RWPE2 (cell line): ENCODE measurements around the gene JAK2.

Experiments used
- ATAC-seq: fragments of 200-7000 bp; cut with Tn5 transposase; 3 replicates; pipeline ENCODE4 v1.9.1; 2021; ENCODE audit warnings: low read depth
- DNase-seq: peaks from one replicate; pipeline ENCODE4 v3.0.0-alpha.2; 2020; ENCODE audit warnings: low spot score
- H3K27ac ChIP-seq: fragments of 450-650 bp; 2 replicates; pipeline ENCODE4 v1.5.1; 2017; ENCODE audit warnings: mild to moderate bottlenecking; ENCODE audit not compliant: poor library complexity, severe bottlenecking
- H3K27me3 ChIP-seq: fragments of 250-450 bp; sonication (Bioruptor Pico); 2 replicates; pipeline ENCODE4 v1.5.1; 2021; ENCODE audit warnings: mild to moderate bottlenecking, moderate library complexity; ENCODE audit not compliant: insufficient read depth, poor library complexity, severe bottlenecking
- H3K36me3 ChIP-seq: fragments of 250-450 bp; sonication (Bioruptor Pico); 2 replicates; pipeline ENCODE4 v1.5.1; 2020; ENCODE audit warnings: low read depth, mild to moderate bottlenecking, moderate library complexity
- H3K4me1 ChIP-seq: fragments of 250-450 bp; sonication (Bioruptor Pico); 2 replicates; pipeline ENCODE4 v1.5.1; 2021; ENCODE audit warnings: mild to moderate bottlenecking, moderate library complexity; ENCODE audit not compliant: insufficient read depth, poor library complexity, severe bottlenecking
- H3K4me3 ChIP-seq: fragments of 250-450 bp; sonication (Bioruptor Pico); 2 replicates; pipeline ENCODE4 v1.5.1; 2021; ENCODE audit warnings: mild to moderate bottlenecking, moderate library complexity; ENCODE audit not compliant: severe bottlenecking
- H3K9me3 ChIP-seq: fragments of 250-450 bp; sonication (Bioruptor Pico); 2 replicates; pipeline ENCODE4 v1.5.1; 2021; ENCODE audit warnings: mild to moderate bottlenecking, moderate library complexity; ENCODE audit not compliant: severe bottlenecking
- TF ChIP-seq, protein P1 (sequence below): fragments of 450-650 bp; IDR thresholded peaks from one replicate; pipeline ENCODE4 v1.5.1; 2017; ENCODE audit warnings: mild to moderate bottlenecking, moderate library complexity; ENCODE audit not compliant: poor library complexity, severe bottlenecking

Gene JAK2

DNA sequence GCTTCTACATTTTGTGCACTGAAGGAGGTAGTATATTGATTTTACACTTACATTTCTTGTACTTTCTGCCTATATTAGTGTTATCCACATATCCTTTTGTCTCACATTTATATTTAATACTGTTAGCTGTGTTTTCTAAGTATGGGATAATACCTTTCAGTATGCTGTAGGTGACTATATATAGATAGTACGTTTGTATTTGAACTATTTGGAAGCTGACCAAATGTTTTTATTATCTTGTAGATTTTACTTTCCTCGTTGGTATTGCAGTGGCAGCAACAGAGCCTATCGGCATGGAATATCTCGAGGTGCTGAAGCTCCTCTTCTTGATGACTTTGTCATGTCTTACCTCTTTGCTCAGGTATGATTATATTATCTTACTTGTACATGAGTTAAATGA, 59.1 kb downstream of the JAK2 start:
- Histone ChIP-seq H3K9me3 (no peaks in the 10 kb centered on the region), H3K27me3 (no peaks in the 10 kb centered on the region), H3K36me3 (peaks cover 4% of the 10 kb centered on the region; the same call in 1 of the 2 replicates), H3K27ac (no peak overlapping the region), H3K4me1 (no peaks in the 10 kb centered on the region), H3K4me3 (no peak overlapping the region)
- TF ChIP-seq, protein P1, sequence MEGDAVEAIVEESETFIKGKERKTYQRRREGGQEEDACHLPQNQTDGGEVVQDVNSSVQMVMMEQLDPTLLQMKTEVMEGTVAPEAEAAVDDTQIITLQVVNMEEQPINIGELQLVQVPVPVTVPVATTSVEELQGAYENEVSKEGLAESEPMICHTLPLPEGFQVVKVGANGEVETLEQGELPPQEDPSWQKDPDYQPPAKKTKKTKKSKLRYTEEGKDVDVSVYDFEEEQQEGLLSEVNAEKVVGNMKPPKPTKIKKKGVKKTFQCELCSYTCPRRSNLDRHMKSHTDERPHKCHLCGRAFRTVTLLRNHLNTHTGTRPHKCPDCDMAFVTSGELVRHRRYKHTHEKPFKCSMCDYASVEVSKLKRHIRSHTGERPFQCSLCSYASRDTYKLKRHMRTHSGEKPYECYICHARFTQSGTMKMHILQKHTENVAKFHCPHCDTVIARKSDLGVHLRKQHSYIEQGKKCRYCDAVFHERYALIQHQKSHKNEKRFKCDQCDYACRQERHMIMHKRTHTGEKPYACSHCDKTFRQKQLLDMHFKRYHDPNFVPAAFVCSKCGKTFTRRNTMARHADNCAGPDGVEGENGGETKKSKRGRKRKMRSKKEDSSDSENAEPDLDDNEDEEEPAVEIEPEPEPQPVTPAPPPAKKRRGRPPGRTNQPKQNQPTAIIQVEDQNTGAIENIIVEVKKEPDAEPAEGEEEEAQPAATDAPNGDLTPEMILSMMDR = no peak
- DNase-seq (no peak), ATAC-seq (no peak)

DNA sequence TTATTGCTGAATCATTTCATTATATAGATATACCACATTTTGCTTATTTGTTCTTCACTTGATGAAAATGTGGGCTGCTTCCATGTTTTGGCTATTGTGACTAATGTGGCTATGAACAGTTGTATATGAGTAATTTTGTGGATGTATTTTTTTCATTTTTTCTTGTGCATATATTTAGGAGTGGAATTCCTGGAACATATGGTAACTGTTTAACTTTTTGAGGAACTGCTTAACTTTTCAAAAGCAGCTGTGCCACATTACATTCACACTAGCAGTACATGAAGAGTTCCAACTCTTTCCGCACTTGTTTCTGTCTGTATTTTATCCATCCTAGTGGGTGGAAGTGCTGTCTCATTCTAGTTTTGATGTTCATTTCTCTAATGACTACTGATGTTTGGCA, 67.8 kb downstream of the JAK2 start:
- no peaks in the 10 kb centered on the region for H3K27me3 ChIP-seq
- H3K4me1 ChIP-seq = no peaks in the 10 kb centered on the region
- no peaks in the 10 kb centered on the region for H3K9me3 ChIP-seq
- no peak for DNase-seq
- TF ChIP-seq, protein P1 = no peak
- H3K4me3 ChIP-seq = no peak overlapping the region
- peaks cover 4% of the 10 kb centered on the region; the same call in 1 of the 2 replicates for H3K36me3 ChIP-seq
- ATAC-seq = no peak
- H3K27ac ChIP-seq = no peak overlapping the region

DNA sequence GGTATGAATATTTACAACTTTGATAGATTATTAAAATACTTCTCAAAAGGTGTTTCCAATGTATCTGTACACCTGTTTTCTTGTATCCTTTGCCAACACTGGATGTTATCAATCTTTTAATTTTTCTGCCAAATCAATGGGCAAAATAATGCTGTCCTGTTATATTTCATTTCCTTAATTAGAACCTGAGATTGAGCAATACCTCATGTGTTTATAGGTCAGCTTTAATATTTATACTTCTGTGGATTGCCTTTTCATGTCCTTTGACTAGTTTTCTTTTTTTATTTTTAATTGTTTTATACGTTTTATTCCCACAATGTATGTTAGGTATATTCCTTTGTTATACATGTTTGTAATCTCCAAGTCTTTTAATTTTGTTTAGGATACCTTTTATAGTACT, 77.6 kb downstream of the JAK2 start:
- no peak for ATAC-seq
- H3K27ac ChIP-seq = no peak overlapping the region
- peaks cover 11% of the 10 kb centered on the region for H3K36me3 ChIP-seq
- H3K4me1 ChIP-seq = no peaks in the 10 kb centered on the region
- no peaks in the 10 kb centered on the region for H3K27me3 ChIP-seq
- H3K9me3 ChIP-seq = no peaks in the 10 kb centered on the region
- TF ChIP-seq, protein P1 = no peak
- H3K4me3 ChIP-seq = no peak overlapping the region
- no peak for DNase-seq

DNA sequence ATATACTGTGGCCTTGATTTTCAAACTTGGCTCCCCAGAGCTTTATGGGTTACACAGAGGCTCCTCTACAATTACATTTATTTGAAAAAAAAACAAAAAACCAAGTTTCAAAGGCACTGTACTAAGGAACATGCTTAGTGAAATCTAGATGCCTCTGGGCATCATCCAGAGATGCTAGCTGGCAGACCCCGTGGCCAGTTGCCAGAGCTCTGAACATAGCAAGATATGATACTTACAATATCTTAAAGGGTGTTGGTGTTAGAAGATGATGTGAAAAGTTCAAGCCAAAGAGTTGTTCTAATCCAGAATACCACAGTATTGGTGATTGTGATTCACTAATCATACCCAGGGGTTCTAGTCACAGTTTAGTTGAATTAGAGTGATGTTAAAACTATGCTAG, 87.8 kb downstream of the JAK2 start:
- H3K4me3 ChIP-seq = no peak overlapping the region
- ATAC-seq (no peak), DNase-seq (no peak)
- H3K9me3 ChIP-seq = no peaks in the 10 kb centered on the region
- no peaks in the 10 kb centered on the region; the same call in 1 of the 2 replicates for H3K36me3 ChIP-seq
- H3K27me3 ChIP-seq = no peaks in the 10 kb centered on the region
- H3K27ac ChIP-seq = no peak overlapping the region
- TF ChIP-seq, protein P1 = no peak
- H3K4me1 ChIP-seq = no peaks in the 10 kb centered on the region

DNA sequence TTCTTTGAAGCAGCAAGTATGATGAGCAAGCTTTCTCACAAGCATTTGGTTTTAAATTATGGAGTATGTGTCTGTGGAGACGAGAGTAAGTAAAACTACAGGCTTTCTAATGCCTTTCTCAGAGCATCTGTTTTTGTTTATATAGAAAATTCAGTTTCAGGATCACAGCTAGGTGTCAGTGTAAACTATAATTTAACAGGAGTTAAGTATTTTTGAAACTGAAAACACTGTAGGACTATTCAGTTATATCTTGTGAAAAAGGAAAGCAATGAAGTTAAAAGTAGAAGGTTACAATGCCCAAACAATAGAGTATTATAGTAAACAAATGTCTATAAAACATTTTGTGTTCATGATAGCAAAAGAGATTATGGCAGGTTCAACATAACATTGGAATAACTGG, 88.6 kb downstream of the JAK2 start:
- Histone ChIP-seq H3K27ac (no peak overlapping the region), H3K4me3 (no peak overlapping the region), H3K27me3 (no peaks in the 10 kb centered on the region), H3K36me3 (no peaks in the 10 kb centered on the region; the same call in 1 of the 2 replicates), H3K4me1 (no peaks in the 10 kb centered on the region), H3K9me3 (no peaks in the 10 kb centered on the region)
- DNase-seq = no peak
- TF ChIP-seq, protein P1 = no peak
- no peak for ATAC-seq
